Thyroid gland (tissue), 4 donors: Measurements from ENCODE around the gene DNAJC1. TPM values are rescaled to one million over a fixed set of nuclear protein-coding genes. Genes with fewer than 3 reads are reported as not detected.

Source experiments
- DNase-seq, 2 donors: peaks; one replicate each; pipeline ENCODE4 v3.0.0-alpha.2; 2019
- H3K27ac ChIP-seq, 3 donors: fragments of 200-600 bp; sonication (generic); 1 replicate in 2 of 3; 2 replicates in 1 of 3; pipeline ENCODE4 v1.5.1; 2016 to 2019; ENCODE audit warnings: mild to moderate bottlenecking in 1 of 3, moderate library complexity in 1 of 3
- H3K27me3 ChIP-seq: fragments of 200-600 bp; sonication (generic); one replicate; pipeline ENCODE4 v1.5.1; 2019
- H3K36me3 ChIP-seq, 2 donors: fragments of 200-600 bp; sonication (generic); one replicate each; pipeline ENCODE4 v1.5.1; 2016 to 2019
- H3K4me1 ChIP-seq, 2 donors: fragments of 200-600 bp; sonication (generic); one replicate each; pipeline ENCODE4 v1.5.1; 2017 to 2019
- H3K4me3 ChIP-seq, 3 donors: fragments of 200-600 bp; sonication (generic); replicated peaks in 1 of 3; 1 replicate in 2 of 3; 2 replicates in 1 of 3; pipeline ENCODE4 v1.5.1; 2016; ENCODE audit warnings: mild to moderate bottlenecking in 1 of 3
- H3K9me3 ChIP-seq: fragments of 200-600 bp; sonication (generic); one replicate; pipeline ENCODE4 v1.5.1; 2017
- CTCF ChIP-seq, 6 experiments: fragments of 200-600 bp in 3 of 6; fragments of 450-650 bp in 3 of 6; sonication (generic) in 3 of 6; IDR thresholded peaks; one replicate each; pipeline ENCODE4 v1.5.1; 2016 to 2019; ENCODE audit warnings: antibody characterized with exemption in 6 of 6, mild to moderate bottlenecking in 2 of 6, inconsistent platforms in 1 of 6, moderate library complexity in 1 of 6
- POLR2A ChIP-seq, 2 donors: fragments of 450-650 bp; IDR thresholded peaks; one replicate each; pipeline ENCODE4 v1.6.1; 2017; ENCODE audit warnings: antibody characterized with exemption in 2 of 2, mild to moderate bottlenecking in 2 of 2, moderate library complexity in 1 of 2
- WGBS, 2 donors: methylation state at CpG; one replicate each; pipeline ENCODE4 v1.1.5; 2017; 5-methylcytosine and 5-hydroxymethylcytosine counted together
- intact Hi-C: fragments of 100-400 bp; cut with DNase I; formaldehyde crosslinking; loops from one replicate; pipeline ENCODE4 v1.15.1; 2023
- total RNA-seq, 4 donors: library from RNA; depleted of rRNA; stranded (reverse); fragments of >200 nt; gene quantifications; one replicate each; pipeline ENCODE4 v1.2.3, GENCODE V29; 2016

Gene DNAJC1
- total RNA-seq, 4 donors from 2014 or later, result 73.4 to 157 (median 95.6) TPM

- Histone ChIP-seq H3K27me3 (no peaks in the 10 kb centered on the region), H3K9me3 (no peaks in the 10 kb centered on the region), H3K36me3 (no peaks in the 10 kb centered on the region), H3K27ac (no peak overlapping the region), H3K4me1 (no peaks in the 10 kb centered on the region), H3K4me3 (no peak overlapping the region)
- intact Hi-C loops, result loop anchor here (5.0 to 10.0 kb wide), 2 partner anchors 455 to 678 kb away; no protein-coding TSS in a partner anchor
- WGBS, 2 donors, result 92% methylated on average over 2 of the region's 2 CpGs
- TF ChIP-seq CTCF (IDR thresholded peaks at IDR 0.05) (no peak), POLR2A (IDR thresholded peaks at IDR 0.05) (no peak)
- DNase-seq, result no peak
Measured at GRCh38 chr10:21959998-21960397, 43.5 kb downstream of the DNAJC1 start.

- intact Hi-C loops, result loop anchor here (5.0 to 10.0 kb wide), 2 partner anchors 450 to 672 kb away; no protein-coding TSS in a partner anchor
- TF ChIP-seq POLR2A (IDR thresholded peaks at IDR 0.05) (no peak), CTCF (IDR thresholded peaks at IDR 0.05) (no peak)
- no peak for DNase-seq
- Histone ChIP-seq H3K9me3 (no peaks in the 10 kb centered on the region), H3K4me3 (no peak overlapping the region), H3K27me3 (no peaks in the 10 kb centered on the region), H3K36me3 (no peaks in the 10 kb centered on the region), H3K27ac (no peak overlapping the region), H3K4me1 (peaks cover 0 to 3% of the 10 kb centered on the region in 2 donors)
- WGBS, 2 donors, result 49 to 70% methylated on average over 1 of the region's 1 CpG
Measured at GRCh38 chr10:21954690-21955089, 48.8 kb downstream of the DNAJC1 start.

GRCh38 chr10:21954132-21954531, 49.4 kb downstream of the DNAJC1 start:
- WGBS, 2 donors, result 57 to 61% methylated on average over 5 of the region's 5 CpGs
- Histone ChIP-seq H3K27ac (no peak overlapping the region), H3K4me3 (no peak overlapping the region), H3K9me3 (no peaks in the 10 kb centered on the region), H3K36me3 (no peaks in the 10 kb centered on the region), H3K4me1 (peaks cover 0 to 3% of the 10 kb centered on the region in 2 donors), H3K27me3 (no peaks in the 10 kb centered on the region)
- TF ChIP-seq CTCF (IDR thresholded peaks at IDR 0.05) (no peak), POLR2A (IDR thresholded peaks at IDR 0.05) (no peak)
- DNase-seq, result no peak
- intact Hi-C loops, result loop anchor here (10.0 kb wide), 1 partner anchor 449 kb away; no protein-coding TSS in a partner anchor

GRCh38 chr10:21953585-21954057, 49.9 kb downstream of the DNAJC1 start:
- no peaks in the 10 kb centered on the region for H3K27me3 ChIP-seq
- H3K9me3 ChIP-seq, result no peaks in the 10 kb centered on the region
- H3K4me3 ChIP-seq, result no peak overlapping the region
- no peak for DNase-seq
- H3K27ac ChIP-seq, result no peak overlapping the region
- TF ChIP-seq POLR2A (IDR thresholded peaks at IDR 0.05) (no peak), CTCF (IDR thresholded peaks at IDR 0.05) (peak in 3 of 6 experiments; percentile 32 to 65 (median 47))
- H3K4me1 ChIP-seq, result peaks cover 0 to 3% of the 10 kb centered on the region in 2 donors
- intact Hi-C loops, result loop anchor here (10.0 kb wide), 1 partner anchor 449 kb away; no protein-coding TSS in a partner anchor
- WGBS, 2 donors, result 2 to 7% methylated on average over 1 of the region's 1 CpG
- no peaks in the 10 kb centered on the region for H3K36me3 ChIP-seq

DNA sequence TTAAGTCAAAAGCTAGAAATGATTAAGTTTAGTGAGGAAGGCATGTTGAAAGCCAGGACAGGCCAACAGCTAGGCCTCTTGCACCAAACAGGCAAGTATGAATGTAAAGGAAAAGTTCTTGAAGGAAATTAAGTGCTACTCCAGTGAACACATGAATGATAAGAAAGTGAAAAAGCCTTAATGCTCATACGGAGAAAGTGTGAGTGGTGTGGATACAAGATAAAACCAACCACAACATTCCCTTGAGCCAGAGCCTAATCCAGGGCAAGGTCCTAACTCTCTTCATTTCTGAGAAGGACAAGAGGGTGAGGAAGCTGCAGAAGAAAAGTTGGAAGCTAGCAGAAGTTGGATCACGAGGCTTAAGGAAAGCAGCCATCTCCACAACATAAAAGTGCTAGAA, 53.0 kb downstream of the DNAJC1 start:
- intact Hi-C loops, result loop anchor here (10.0 kb wide), 1 partner anchor 446 kb away; no protein-coding TSS in a partner anchor
- Histone ChIP-seq H3K4me1 (peaks cover 0 to 3% of the 10 kb centered on the region in 2 donors), H3K27me3 (no peaks in the 10 kb centered on the region), H3K4me3 (no peak overlapping the region), H3K36me3 (no peaks in the 10 kb centered on the region), H3K9me3 (no peaks in the 10 kb centered on the region), H3K27ac (no peak overlapping the region)
- no peak for DNase-seq
- TF ChIP-seq CTCF (IDR thresholded peaks at IDR 0.05) (no peak), POLR2A (IDR thresholded peaks at IDR 0.05) (no peak)
- WGBS, 2 donors, result 82 to 87% methylated on average over 2 of the region's 2 CpGs
